HCT116 (cell line): ENCODE measurements around the gene CACNG5. TPM values are rescaled to one million over a fixed set of nuclear protein-coding genes. Genes with fewer than 3 reads are reported as not detected.
A peak's percentile ranks its signal among the peaks of the same experiment; 100 is the strongest.

Source experiments
- ATAC-seq: fragments of 200-7000 bp; cut with Tn5 transposase; 2 replicates; pipeline ENCODE4 v1.9.1; 2020; ENCODE audit warnings: mild to moderate bottlenecking, moderate library complexity
- BruUV-seq: library from RNA; stranded (reverse); fragments of 400-500 nt; replicated peaks from 2 replicates; lab custom pipeline; 2021; lab: Mats Ljungman, UMichigan
- CTCF ChIA-PET: fragments of 300-600 bp; sonication (Branson Sonifier 250); formaldehyde crosslinking; loops from one replicate; lab custom pipeline; 2021; ENCODE audit warnings: antibody characterized with exemption; lab: Charles Lee
- POLR2A ChIA-PET: fragments of 300-600, 350-600 bp; sonication (Branson Sonifier 250); formaldehyde crosslinking; loops from one replicate; lab custom pipeline; 2021; ENCODE audit warnings: antibody characterized with exemption; lab: Charles Lee
- RAD21 ChIA-PET, 2 experiments: fragments of 300-600 bp; sonication (Branson Sonifier 250); formaldehyde crosslinking; loops; one replicate each; lab custom pipeline; 2023; ENCODE audit warnings: low total read pairs in 2 of 2; ENCODE audit not compliant: uncharacterized antibody in 2 of 2, unreplicated experiment in 2 of 2, low non-redundant PET in 1 of 2; lab: Charles Lee
- DNase-seq: peaks from one replicate; pipeline ENCODE4 v3.0.0-alpha.2; 2010; ENCODE audit warnings: low read depth, low spot score
- H2AFZ ChIP-seq: fragments of 200-600 bp; shearing (Covaris generic), sonication (generic); 2 replicates; pipeline ENCODE4 v1.6.1; 2017; ENCODE audit warnings: low read depth, mixed run types, mixed read lengths, antibody characterized with exemption, low read length; ENCODE audit not compliant: poor library complexity, severe bottlenecking
- H3K27ac ChIP-seq: 2 replicates; pipeline ENCODE4 v1.5.1; 2012; ENCODE audit warnings: low read depth, low read length
- H3K27me3 ChIP-seq: fragments of 200-600 bp; sonication (generic); 2 replicates; pipeline ENCODE4 v1.6.1; 2016; ENCODE audit warnings: mixed run types, low read length, mixed read lengths; ENCODE audit not compliant: insufficient read depth
- H3K36me3 ChIP-seq, 2 experiments: fragments of 200-500 bp in 1 of 2; fragments of 200-600 bp in 1 of 2; sonication (Bioruptor generic) in 1 of 2; sonication (generic) in 1 of 2; 2 replicates each; pipeline versions ENCODE4 v1.5.1 to v1.6.1; 2014 to 2016; ENCODE audit warnings: low read length in 2 of 2, inconsistent platforms in 1 of 2, mixed read lengths in 1 of 2, mixed run types in 1 of 2; ENCODE audit not compliant: insufficient read depth in 2 of 2, control insufficient read depth in 1 of 2
- H3K4me1 ChIP-seq, 2 experiments: fragments of 200-600 bp in 1 of 2; sonication (generic) in 1 of 2; 2 replicates each; pipeline versions ENCODE4 v1.5.1 to v1.6.1; 2012 to 2017; ENCODE audit warnings: low read length in 2 of 2, inconsistent platforms in 1 of 2, mild to moderate bottlenecking in 1 of 2, mixed read lengths in 1 of 2, mixed run types in 1 of 2, moderate library complexity in 1 of 2; ENCODE audit not compliant: insufficient read depth in 2 of 2, control insufficient read depth in 1 of 2
- H3K4me2 ChIP-seq: fragments of 200-600 bp; sonication (generic); 2 replicates; pipeline ENCODE4 v1.6.1; 2017; ENCODE audit warnings: mixed run types, low read length, mixed read lengths
- H3K4me3 ChIP-seq, 2 experiments: fragments of 200-600 bp in 1 of 2; sonication (generic) in 1 of 2; replicated peaks in 1 of 2; 2 replicates each; pipeline ENCODE4 v1.5.1; 2011 to 2016; ENCODE audit warnings: low read length in 2 of 2, control low read depth in 1 of 2, low read depth in 1 of 2, mild to moderate bottlenecking in 1 of 2, mixed read lengths in 1 of 2, mixed run types in 1 of 2
- H3K79me2 ChIP-seq: fragments of 200-600 bp; sonication (generic); 2 replicates; pipeline ENCODE4 v1.6.1; 2017; ENCODE audit warnings: mild to moderate bottlenecking, mixed run types, low read length, moderate library complexity, mixed read lengths; ENCODE audit not compliant: insufficient read depth
- H3K9ac ChIP-seq: fragments of 200-600 bp; sonication (generic); 2 replicates; pipeline ENCODE4 v1.6.1; 2016; ENCODE audit warnings: low read length, mixed read lengths
- H3K9me2 ChIP-seq: fragments of 200-600 bp; sonication (generic), shearing (Covaris generic); 2 replicates; pipeline ENCODE4 v1.6.1; 2017; ENCODE audit warnings: mixed run types, mild to moderate bottlenecking, moderate library complexity; ENCODE audit not compliant: insufficient read depth
- H3K9me3 ChIP-seq, 2 experiments: fragments of 200-500 bp in 1 of 2; fragments of 200-600 bp in 1 of 2; sonication (Bioruptor generic) in 1 of 2; sonication (generic) in 1 of 2; 2 replicates each; pipeline ENCODE4 v1.6.1; 2014 to 2017; ENCODE audit warnings: low read length in 2 of 2, mixed read lengths in 2 of 2, inconsistent platforms in 1 of 2, low read depth in 1 of 2, mild to moderate bottlenecking in 1 of 2, mixed run types in 1 of 2, moderate library complexity in 1 of 2; ENCODE audit not compliant: control insufficient read depth in 1 of 2, insufficient read depth in 1 of 2
- H4K20me1 ChIP-seq: fragments of 200-600 bp; sonication (generic), shearing (Covaris generic); 2 replicates; pipeline ENCODE4 v1.6.1; 2017; ENCODE audit warnings: mixed run types, mild to moderate bottlenecking, moderate library complexity; ENCODE audit not compliant: insufficient read depth
- ATF3 ChIP-seq: IDR thresholded peaks from 2 replicates; pipeline ENCODE4 v1.6.1; 2012
- CBX3 ChIP-seq: IDR thresholded peaks from 2 replicates; pipeline ENCODE4 v1.6.1; 2012; ENCODE audit warnings: low read depth
- EGR1 ChIP-seq: IDR thresholded peaks from 2 replicates; pipeline ENCODE4 v1.6.1; 2012; ENCODE audit warnings: low read depth
- ELF1 ChIP-seq: IDR thresholded peaks from 2 replicates; pipeline ENCODE4 v1.6.1; 2012; ENCODE audit warnings: low read depth, borderline replicate concordance
- POLR2A ChIP-seq: IDR thresholded peaks from 2 replicates; pipeline ENCODE4 v1.7.0; 2011; ENCODE audit warnings: borderline replicate concordance; ENCODE audit not compliant: insufficient read depth, insufficient read length; ENCODE audit errors: extremely low read depth
- POLR2AphosphoS5 ChIP-seq: IDR thresholded peaks from 2 replicates; pipeline ENCODE4 v1.6.1; 2011; ENCODE audit warnings: mild to moderate bottlenecking, low read depth, low read length, moderate library complexity
- REST ChIP-seq: IDR thresholded peaks from 2 replicates; pipeline ENCODE4 v1.6.1; 2012; ENCODE audit warnings: low read depth
- SIN3A ChIP-seq: IDR thresholded peaks from 2 replicates; pipeline ENCODE4 v1.6.1; 2012; ENCODE audit warnings: low read depth
- TCF7L2 ChIP-seq: IDR thresholded peaks from 2 replicates; pipeline ENCODE4 v1.7.0; 2011; ENCODE audit warnings: borderline replicate concordance, inconsistent platforms; ENCODE audit not compliant: insufficient read depth, insufficient read length; ENCODE audit errors: extremely low read depth
- YY1 ChIP-seq: IDR thresholded peaks from 2 replicates; pipeline ENCODE4 v1.6.1; 2011; ENCODE audit warnings: low read length, low read depth, moderate library complexity, mild to moderate bottlenecking; ENCODE audit not compliant: insufficient replicate concordance; ENCODE audit errors: extremely low read depth
- intact Hi-C: fragments of 100-400 bp; cut with micrococcal nuclease; formaldehyde crosslinking; loops from 2 replicates; pipeline ENCODE4 v1.10.0; 2022
- total RNA-seq: library from RNA; stranded (reverse); gene quantifications from one replicate; pipeline ENCODE4 v1.2.1, GENCODE V29; 2021; ENCODE audit not compliant: unreplicated experiment
- TF ChIP-seq, protein P1 (sequence below), 3 experiments: fragments of 200-600 bp in 1 of 3; sonication (generic) in 1 of 3; IDR thresholded peaks in 2 of 3; conservative IDR thresholded peaks in 1 of 3; 2 replicates each; pipeline ENCODE4 v1.5.1; 2012 to 2017; ENCODE audit warnings: low read depth in 2 of 3, low read length in 2 of 3, antibody characterized with exemption in 1 of 3, borderline replicate concordance in 1 of 3, control low read depth in 1 of 3, mild to moderate bottlenecking in 1 of 3, mixed read lengths in 1 of 3, mixed run types in 1 of 3, moderate library complexity in 1 of 3; ENCODE audit not compliant: insufficient read depth in 1 of 3
- TF ChIP-seq, protein P2 (sequence below): IDR thresholded peaks from 2 replicates; pipeline ENCODE4 v1.6.1; 2012

Gene CACNG5
- total RNA-seq, 1 experiment from 2014 or later: not detected

DNA sequence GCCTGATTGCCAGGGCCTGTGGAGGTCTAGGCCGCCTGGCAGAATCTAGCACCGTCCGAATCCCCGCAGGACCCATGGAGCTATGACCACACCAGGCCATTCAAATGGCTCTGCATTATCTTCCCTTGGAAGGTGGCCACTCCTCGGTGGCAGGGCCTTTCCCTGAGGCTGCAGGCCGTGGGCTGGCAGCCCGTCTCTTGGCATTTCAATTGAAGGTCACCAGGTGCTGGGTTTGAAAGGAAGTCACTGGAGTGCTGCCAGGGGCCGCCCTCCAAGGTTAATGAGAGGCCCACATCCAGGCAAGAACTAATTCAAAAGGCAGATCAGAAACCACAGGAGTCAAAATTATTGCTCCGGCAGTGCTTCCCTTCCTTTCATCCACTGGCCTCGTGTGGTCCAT lies 27.7 kb upstream of the CACNG5 start:
- TF ChIP-seq ELF1: no peak
- no peak for TF ChIP-seq SIN3A
- peak; percentile 19 for TF ChIP-seq TCF7L2
- H3K9ac ChIP-seq: no peak overlapping the region
- H3K9me2 ChIP-seq: no peaks in the 10 kb centered on the region
- no peak overlapping the region for H3K27ac ChIP-seq
- intact Hi-C loops: no loop called here
- no peak overlapping the region for H2AFZ ChIP-seq
- no peak overlapping the region for H3K4me2 ChIP-seq
- ATAC-seq (no peak), DNase-seq (no peak)
- no peaks in the 10 kb centered on the region for H3K79me2 ChIP-seq
- H3K27me3 ChIP-seq: no peaks in the 10 kb centered on the region
- RAD21 ChIA-PET: no interaction called here
- POLR2A ChIA-PET: no interaction called here
- H3K36me3 ChIP-seq: no peaks in the 10 kb centered on the region
- no peaks in the 10 kb centered on the region for H3K9me3 ChIP-seq
- H3K4me1 ChIP-seq: no peaks in the 10 kb centered on the region
- no peaks in the 10 kb centered on the region for H4K20me1 ChIP-seq
- CTCF ChIA-PET: no interaction called here
- no TSS peak for BruUV-seq
- no peak overlapping the region for H3K4me3 ChIP-seq

- H3K27ac ChIP-seq: no peak overlapping the region
- DNase-seq (no peak), ATAC-seq (no peak)
- H3K9me3 ChIP-seq: no peaks in the 10 kb centered on the region
- CTCF ChIA-PET: no interaction called here
- POLR2A ChIA-PET: no interaction called here
- H3K36me3 ChIP-seq: no peaks in the 10 kb centered on the region
- TF ChIP-seq EGR1 (no peak), SIN3A (no peak), YY1 (no peak), ATF3 (no peak), ELF1 (no peak), POLR2AphosphoS5 (no peak), REST (no peak), CBX3 (no peak), POLR2A (no peak)
- TF ChIP-seq, protein P1, sequence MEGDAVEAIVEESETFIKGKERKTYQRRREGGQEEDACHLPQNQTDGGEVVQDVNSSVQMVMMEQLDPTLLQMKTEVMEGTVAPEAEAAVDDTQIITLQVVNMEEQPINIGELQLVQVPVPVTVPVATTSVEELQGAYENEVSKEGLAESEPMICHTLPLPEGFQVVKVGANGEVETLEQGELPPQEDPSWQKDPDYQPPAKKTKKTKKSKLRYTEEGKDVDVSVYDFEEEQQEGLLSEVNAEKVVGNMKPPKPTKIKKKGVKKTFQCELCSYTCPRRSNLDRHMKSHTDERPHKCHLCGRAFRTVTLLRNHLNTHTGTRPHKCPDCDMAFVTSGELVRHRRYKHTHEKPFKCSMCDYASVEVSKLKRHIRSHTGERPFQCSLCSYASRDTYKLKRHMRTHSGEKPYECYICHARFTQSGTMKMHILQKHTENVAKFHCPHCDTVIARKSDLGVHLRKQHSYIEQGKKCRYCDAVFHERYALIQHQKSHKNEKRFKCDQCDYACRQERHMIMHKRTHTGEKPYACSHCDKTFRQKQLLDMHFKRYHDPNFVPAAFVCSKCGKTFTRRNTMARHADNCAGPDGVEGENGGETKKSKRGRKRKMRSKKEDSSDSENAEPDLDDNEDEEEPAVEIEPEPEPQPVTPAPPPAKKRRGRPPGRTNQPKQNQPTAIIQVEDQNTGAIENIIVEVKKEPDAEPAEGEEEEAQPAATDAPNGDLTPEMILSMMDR (IDR thresholded peaks at IDR 0.05 in 2 of 3, conservative IDR thresholded peaks at IDR 0.05 in 1 of 3; ENCODE audit: borderline replicate concordance in 1 of 3, insufficient read depth in 1 of 3, low read depth in 2 of 3, low read length in 2 of 3): no peak
- TF ChIP-seq, protein P2, sequence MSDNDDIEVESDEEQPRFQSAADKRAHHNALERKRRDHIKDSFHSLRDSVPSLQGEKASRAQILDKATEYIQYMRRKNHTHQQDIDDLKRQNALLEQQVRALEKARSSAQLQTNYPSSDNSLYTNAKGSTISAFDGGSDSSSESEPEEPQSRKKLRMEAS: no peak
- H3K9me2 ChIP-seq: no peaks in the 10 kb centered on the region
- no peak overlapping the region for H3K4me3 ChIP-seq
- H3K79me2 ChIP-seq: no peaks in the 10 kb centered on the region
- intact Hi-C loops: no loop called here
- H3K4me1 ChIP-seq: no peaks in the 10 kb centered on the region
- no peak overlapping the region for H2AFZ ChIP-seq
- H3K27me3 ChIP-seq: no peaks in the 10 kb centered on the region; the same call in 1 of the 2 replicates
- H4K20me1 ChIP-seq: no peaks in the 10 kb centered on the region
- H3K4me2 ChIP-seq: no peak overlapping the region
- BruUV-seq: no TSS peak
- RAD21 ChIA-PET: no interaction called here
- no peak overlapping the region for H3K9ac ChIP-seq
These were observed 25.5 kb upstream of the CACNG5 start for GRCh38 chr17:66809408-66809807.
